Breast epithelium (tissue), 4 donors: ENCODE data around the gene CTNNBL1. TPM values are rescaled to one million over a fixed set of nuclear protein-coding genes. Genes with fewer than 3 reads are reported as not detected.

ENCODE experiments used
- DNase-seq, 2 donors: peaks; one replicate each; pipeline ENCODE4 v3.0.0-alpha.2; 2019; ENCODE audit warnings: low spot score in 2 of 2
- H3K27ac ChIP-seq, 2 donors: fragments of 200-600 bp; sonication (generic) in 1 of 2; one replicate each; pipeline ENCODE4 v1.5.1; 2016 to 2019; ENCODE audit warnings: mild to moderate bottlenecking in 1 of 2
- H3K27me3 ChIP-seq, 2 donors: fragments of 200-600 bp; sonication (generic) in 1 of 2; one replicate each; pipeline versions ENCODE4 v1.5.1 to v1.6.0; 2017 to 2019; ENCODE audit warnings: control low read depth in 1 of 2, mild to moderate bottlenecking in 1 of 2
- H3K36me3 ChIP-seq: fragments of 200-600 bp; one replicate; pipeline ENCODE4 v1.5.1; 2019
- H3K4me1 ChIP-seq, 2 donors: fragments of 200-600 bp; sonication (generic); one replicate each; pipeline ENCODE4 v1.5.1; 2016 to 2019; ENCODE audit warnings: control low read depth in 1 of 2
- H3K4me3 ChIP-seq, 3 donors: fragments of 200-600 bp; sonication (generic); 1 replicate in 2 of 3; 2 replicates in 1 of 3; pipeline ENCODE4 v1.5.1; 2016 to 2019; ENCODE audit warnings: mild to moderate bottlenecking in 3 of 3, moderate library complexity in 2 of 3
- H3K9me3 ChIP-seq, 2 donors: fragments of 200-600 bp; sonication (generic) in 1 of 2; one replicate each; pipeline ENCODE4 v1.5.1; 2016 to 2019; ENCODE audit warnings: control low read depth in 1 of 2
- CTCF ChIP-seq, 3 donors: fragments of 450-650 bp; IDR thresholded peaks; one replicate each; pipeline ENCODE4 v1.5.1; 2016 to 2017; ENCODE audit warnings: antibody characterized with exemption in 3 of 3, mild to moderate bottlenecking in 3 of 3, moderate library complexity in 3 of 3
- POLR2A ChIP-seq: fragments of 450-650 bp; IDR thresholded peaks from one replicate; pipeline ENCODE4 v1.6.1; 2016; ENCODE audit warnings: antibody characterized with exemption, mild to moderate bottlenecking, moderate library complexity
- POLR2AphosphoS5 ChIP-seq, 3 donors: sonication (generic); formaldehyde crosslinking; IDR thresholded peaks; one replicate each; pipeline ENCODE4 v1.6.1; 2017; ENCODE audit warnings: antibody characterized with exemption in 3 of 3
- intact Hi-C: fragments of 100-400 bp; cut with DNase I; formaldehyde crosslinking; loops from one replicate; pipeline ENCODE4 v1.15.1; 2023; ENCODE audit warnings: low total_unique reads
- total RNA-seq, 3 donors: library from RNA; depleted of rRNA; stranded (reverse); fragments of >200 nt; gene quantifications; one replicate each; pipeline ENCODE4 v1.1.0, GENCODE V29; 2016

The CTNNBL1 gene
- total RNA-seq, 3 donors from 2014 or later = 32.2 to 37.0 (median 32.4) TPM

DNA sequence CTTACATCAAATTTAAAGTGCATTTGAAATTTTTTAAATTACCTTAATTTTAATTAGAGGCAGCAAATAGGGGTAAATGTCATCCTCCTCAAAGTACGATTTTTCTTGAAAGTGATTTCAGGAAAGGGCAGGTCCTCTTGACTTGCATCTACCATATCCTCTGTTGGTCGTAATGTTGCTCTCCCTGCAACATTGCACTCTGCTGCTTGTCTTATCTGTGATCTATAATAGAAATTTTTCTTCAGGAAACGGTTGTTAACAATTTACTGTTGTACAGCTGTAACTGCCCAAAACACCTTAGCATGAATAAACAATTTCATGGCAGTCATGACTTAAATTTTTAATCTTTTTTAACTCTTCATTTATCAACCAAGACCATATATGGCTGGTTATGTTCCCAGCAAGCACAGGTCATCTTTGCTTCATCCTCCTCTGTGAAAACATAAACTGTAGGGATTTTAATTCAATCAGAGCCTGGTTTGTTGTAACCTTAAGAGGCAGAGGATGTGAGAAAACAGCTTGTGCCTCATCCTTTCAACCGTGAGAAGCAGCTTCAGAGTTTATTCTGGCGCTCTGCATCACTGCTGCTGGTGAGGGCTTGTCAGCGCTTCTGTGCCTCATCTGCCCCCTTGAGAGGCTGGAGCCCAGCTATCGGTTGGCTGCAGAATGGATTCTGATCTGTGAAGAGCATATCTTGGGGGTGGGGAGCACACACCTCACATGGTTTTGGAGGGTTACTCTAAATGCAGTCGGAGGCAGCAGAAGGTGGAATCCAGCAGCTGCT, 56.0 kb downstream of the CTNNBL1 start:
- no peak overlapping the region for H3K4me3 ChIP-seq
- no peak overlapping the region for H3K27ac ChIP-seq
- H3K36me3 ChIP-seq = no peaks in the 10 kb centered on the region
- DNase-seq = no peak
- no peaks in the 10 kb centered on the region for H3K9me3 ChIP-seq
- intact Hi-C loops = no loop called here
- TF ChIP-seq POLR2A (no peak), POLR2AphosphoS5 (IDR thresholded peaks at IDR 0.05) (no peak), CTCF (IDR thresholded peaks at IDR 0.05) (no peak)
- no peaks in the 10 kb centered on the region for H3K27me3 ChIP-seq
- no peaks in the 10 kb centered on the region for H3K4me1 ChIP-seq

DNA sequence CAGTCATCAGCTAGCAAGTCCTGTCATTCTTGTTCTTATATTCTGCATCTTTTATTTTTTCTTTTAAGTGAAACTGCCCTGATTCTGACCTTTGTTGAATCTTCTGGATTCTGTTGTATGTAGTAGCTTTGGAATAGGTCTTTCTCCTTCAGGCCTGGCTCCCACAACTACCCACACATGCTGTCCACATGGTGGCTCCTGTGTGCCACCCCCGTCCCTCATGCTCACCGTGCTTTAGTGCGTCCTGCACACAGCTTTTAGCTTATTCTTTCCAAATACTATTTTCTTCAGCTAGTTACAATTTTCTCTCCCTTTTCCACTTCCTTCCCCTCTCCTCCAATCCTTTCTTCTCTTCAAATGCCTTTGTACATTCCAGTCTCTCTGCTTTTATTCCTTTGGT, 61.8 kb downstream of the CTNNBL1 start:
- no peak for DNase-seq
- TF ChIP-seq CTCF (IDR thresholded peaks at IDR 0.05) = no peak
- TF ChIP-seq POLR2A = no peak
- TF ChIP-seq POLR2AphosphoS5 (IDR thresholded peaks at IDR 0.05) = no peak

GRCh38 chr20:37756234-37756633, 62.4 kb downstream of the CTNNBL1 start:
- Histone ChIP-seq H3K4me3 (no peak overlapping the region), H3K27ac (no peak overlapping the region), H3K4me1 (no peaks in the 10 kb centered on the region), H3K27me3 (no peaks in the 10 kb centered on the region), H3K9me3 (no peaks in the 10 kb centered on the region), H3K36me3 (no peaks in the 10 kb centered on the region)
- intact Hi-C loops = no loop called here
- no peak for TF ChIP-seq CTCF (IDR thresholded peaks at IDR 0.05)
- TF ChIP-seq POLR2AphosphoS5 (IDR thresholded peaks at IDR 0.05) = no peak
- no peak for TF ChIP-seq POLR2A
- no peak for DNase-seq

More for the DNA sequence above, 61.8 kb downstream of the CTNNBL1 start:
- no peak overlapping the region for H3K4me3 ChIP-seq
- H3K27me3 ChIP-seq = no peaks in the 10 kb centered on the region
- no peaks in the 10 kb centered on the region for H3K36me3 ChIP-seq
- no peaks in the 10 kb centered on the region for H3K4me1 ChIP-seq
- no peaks in the 10 kb centered on the region for H3K9me3 ChIP-seq
- no peak overlapping the region for H3K27ac ChIP-seq
- intact Hi-C loops = no loop called here

- Histone ChIP-seq H3K4me1 (no peaks in the 10 kb centered on the region), H3K27ac (no peak overlapping the region), H3K36me3 (no peaks in the 10 kb centered on the region), H3K27me3 (no peaks in the 10 kb centered on the region), H3K4me3 (no peak overlapping the region), H3K9me3 (no peaks in the 10 kb centered on the region)
- no peak for TF ChIP-seq POLR2A
- TF ChIP-seq CTCF (IDR thresholded peaks at IDR 0.05) = no peak
- TF ChIP-seq POLR2AphosphoS5 (IDR thresholded peaks at IDR 0.05) = no peak
- DNase-seq = no peak
- intact Hi-C loops = no loop called here
Measured at GRCh38 chr20:37757550-37757949, 63.7 kb downstream of the CTNNBL1 start.

DNA sequence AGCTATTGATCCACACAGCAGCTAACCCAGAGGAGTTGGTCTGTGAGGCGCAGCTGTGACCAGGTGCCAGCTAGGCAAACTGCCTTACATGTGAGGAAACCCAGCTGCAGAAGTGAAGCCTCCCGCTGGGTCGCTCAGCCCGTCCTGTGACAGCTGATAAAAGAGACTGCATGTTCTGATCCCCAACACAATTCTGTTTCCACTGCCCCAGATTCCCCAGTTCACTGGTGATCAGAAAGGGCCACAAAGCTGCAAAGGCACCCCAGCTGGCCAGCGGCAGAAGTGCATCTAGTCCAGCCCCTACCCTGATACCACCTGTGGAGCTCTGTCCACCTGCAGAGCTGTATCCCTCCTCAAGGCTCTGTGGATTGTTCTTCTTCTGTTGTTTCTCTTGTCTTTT, 64.5 kb downstream of the CTNNBL1 start:
- no peak overlapping the region for H3K4me3 ChIP-seq
- H3K27ac ChIP-seq = no peak overlapping the region
- H3K4me1 ChIP-seq = no peaks in the 10 kb centered on the region
- TF ChIP-seq POLR2AphosphoS5 (IDR thresholded peaks at IDR 0.05) = no peak
- TF ChIP-seq CTCF (IDR thresholded peaks at IDR 0.05) = no peak
- TF ChIP-seq POLR2A = no peak
- H3K36me3 ChIP-seq = no peaks in the 10 kb centered on the region
- no peaks in the 10 kb centered on the region for H3K27me3 ChIP-seq
- no peak for DNase-seq
- intact Hi-C loops = no loop called here
- H3K9me3 ChIP-seq = no peaks in the 10 kb centered on the region
